HUES64 (cell line): ENCODE measurements around the gene MYO5A.
A peak's percentile ranks its signal among the peaks of the same experiment; 100 is the strongest.

Experiments
- H3K27ac ChIP-seq: 2 replicates; pipeline ENCODE4 v1.7.0; 2013; ENCODE audit warnings: low read depth, low read length, inconsistent platforms
- H3K27me3 ChIP-seq: 2 replicates; pipeline ENCODE4 v1.6.1; 2013; ENCODE audit warnings: mild to moderate bottlenecking, low read length; ENCODE audit not compliant: insufficient read depth
- H3K36me3 ChIP-seq: 2 replicates; pipeline ENCODE4 v1.6.1; 2013; ENCODE audit warnings: mild to moderate bottlenecking, low read length; ENCODE audit not compliant: insufficient read depth
- H3K4me1 ChIP-seq: 2 replicates; pipeline ENCODE4 v1.6.1; 2013; ENCODE audit warnings: mild to moderate bottlenecking, low read length, moderate library complexity; ENCODE audit not compliant: insufficient read depth
- H3K4me3 ChIP-seq: 2 replicates; pipeline ENCODE4 v1.5.1; 2013; ENCODE audit warnings: mild to moderate bottlenecking, low read length, moderate library complexity
- H3K9ac ChIP-seq: 2 replicates; pipeline ENCODE4 v1.6.1; 2013; ENCODE audit warnings: mild to moderate bottlenecking, low read depth, low read length
- H3K9me3 ChIP-seq: 2 replicates; pipeline ENCODE4 v1.6.1; 2013; ENCODE audit warnings: low read depth, low read length; ENCODE audit not compliant: insufficient read depth
- WGBS: fragments of 150-250, 120-280 bp; methylation state at CpG from one replicate; pipeline ENCODE4 v1.1.7; 2013; ENCODE audit warnings: missing lambda C conversion rate; 5-methylcytosine and 5-hydroxymethylcytosine counted together

The MYO5A gene

DNA sequence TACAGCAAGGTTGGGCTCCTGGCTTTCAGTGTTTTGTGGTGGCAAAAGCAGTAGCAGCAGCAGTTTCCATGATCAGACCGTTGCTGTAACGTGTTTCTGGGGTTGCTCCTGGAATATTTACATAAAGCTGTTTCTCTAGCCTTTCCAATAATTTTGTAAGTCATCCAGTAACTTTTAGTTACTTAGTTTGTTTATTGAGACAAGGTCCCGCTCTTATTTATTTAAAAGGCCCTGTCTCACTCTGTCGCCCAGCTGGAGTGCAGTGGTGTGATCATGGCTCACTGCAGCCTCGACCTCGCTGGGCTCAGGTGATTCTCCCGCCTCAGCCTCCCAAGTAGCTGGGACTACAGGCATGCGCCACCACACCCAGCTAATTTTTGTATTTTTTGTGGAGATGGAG lies 8.8 kb upstream of the MYO5A start:
- 95% methylated on average over 8 of the region's 8 CpGs for WGBS
- H3K36me3 ChIP-seq, result no peaks in the 10 kb centered on the region
- no peak overlapping the region for H3K4me3 ChIP-seq
- no peak overlapping the region for H3K9ac ChIP-seq
- peaks cover 2% of the 10 kb centered on the region; the same call in 1 of the 2 replicates for H3K27me3 ChIP-seq
- H3K4me1 ChIP-seq, result no peaks in the 10 kb centered on the region
- no peak overlapping the region for H3K27ac ChIP-seq
- peaks cover 12% of the 10 kb centered on the region for H3K9me3 ChIP-seq

- peaks cover 12% of the 10 kb centered on the region; the same call in 1 of the 2 replicates for H3K4me1 ChIP-seq
- H3K36me3 ChIP-seq, result no peaks in the 10 kb centered on the region
- H3K27ac ChIP-seq, result no peak overlapping the region
- no peak overlapping the region for H3K9ac ChIP-seq
- no peaks in the 10 kb centered on the region for H3K9me3 ChIP-seq
- 83% methylated on average over 2 of the region's 2 CpGs for WGBS
- peaks cover 41% of the 10 kb centered on the region for H3K27me3 ChIP-seq
- no peak overlapping the region for H3K4me3 ChIP-seq
These were observed 3.7 kb upstream of the MYO5A start for GRCh38 chr15:52532427-52532826.

GRCh38 chr15:52529940-52530339 lies 1.3 kb upstream of the MYO5A start:
- Histone ChIP-seq H3K4me3 (peak overlapping the region; percentile 63), H3K27ac (no peak overlapping the region), H3K9ac (no peak overlapping the region), H3K4me1 (peaks cover 14% of the 10 kb centered on the region; the same call in 1 of the 2 replicates), H3K9me3 (no peaks in the 10 kb centered on the region), H3K36me3 (no peaks in the 10 kb centered on the region), H3K27me3 (peaks cover 50% of the 10 kb centered on the region)
- WGBS, result 33% methylated on average over 8 of the region's 11 CpGs

DNA sequence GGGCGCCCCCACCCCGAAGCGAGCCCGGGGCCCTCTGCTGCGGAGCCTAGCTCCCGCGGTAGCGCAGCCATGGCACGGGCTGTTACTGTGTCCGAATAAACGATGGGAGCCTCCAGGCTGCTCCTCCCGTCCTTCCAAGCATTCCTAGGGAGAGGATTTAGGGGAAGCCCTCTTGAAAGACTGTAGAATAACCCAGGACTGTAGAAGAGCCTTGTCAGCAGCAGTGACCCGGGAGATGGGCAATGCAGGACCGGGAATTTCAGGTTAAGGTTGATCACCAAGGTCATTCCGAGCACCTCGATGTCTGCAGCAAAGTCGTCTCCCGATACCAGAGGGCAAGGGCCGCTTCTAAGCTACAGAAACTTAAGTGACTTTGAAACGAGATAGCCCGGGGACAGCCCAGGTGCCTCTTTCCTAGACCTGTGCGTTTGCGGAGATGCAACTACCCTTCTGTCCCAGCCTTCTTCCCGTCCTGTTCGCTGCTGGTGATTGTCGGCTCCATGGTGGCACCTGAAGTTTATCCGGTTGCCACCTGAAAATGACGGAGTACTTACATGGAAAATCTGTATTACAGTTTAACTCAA lies 753 bp upstream of the MYO5A start:
- Histone ChIP-seq H3K9me3 (no peaks in the 10 kb centered on the region), H3K27me3 (peaks cover 50% of the 10 kb centered on the region), H3K4me3 (peak overlapping the region; percentile 63), H3K27ac (peak overlapping the region; percentile 3; the same call in 1 of the 2 replicates), H3K4me1 (peaks cover 14% of the 10 kb centered on the region; the same call in 1 of the 2 replicates), H3K9ac (peak overlapping the region; percentile 41; the same call in 1 of the 2 replicates), H3K36me3 (no peaks in the 10 kb centered on the region)
- WGBS, result 2% methylated on average over 28 of the region's 28 CpGs

- WGBS, result 5% methylated on average over 32 of the region's 32 CpGs
- no peaks in the 10 kb centered on the region for H3K36me3 ChIP-seq
These were observed 643 bp downstream of the MYO5A start for GRCh38 chr15:52527911-52528563.

DNA sequence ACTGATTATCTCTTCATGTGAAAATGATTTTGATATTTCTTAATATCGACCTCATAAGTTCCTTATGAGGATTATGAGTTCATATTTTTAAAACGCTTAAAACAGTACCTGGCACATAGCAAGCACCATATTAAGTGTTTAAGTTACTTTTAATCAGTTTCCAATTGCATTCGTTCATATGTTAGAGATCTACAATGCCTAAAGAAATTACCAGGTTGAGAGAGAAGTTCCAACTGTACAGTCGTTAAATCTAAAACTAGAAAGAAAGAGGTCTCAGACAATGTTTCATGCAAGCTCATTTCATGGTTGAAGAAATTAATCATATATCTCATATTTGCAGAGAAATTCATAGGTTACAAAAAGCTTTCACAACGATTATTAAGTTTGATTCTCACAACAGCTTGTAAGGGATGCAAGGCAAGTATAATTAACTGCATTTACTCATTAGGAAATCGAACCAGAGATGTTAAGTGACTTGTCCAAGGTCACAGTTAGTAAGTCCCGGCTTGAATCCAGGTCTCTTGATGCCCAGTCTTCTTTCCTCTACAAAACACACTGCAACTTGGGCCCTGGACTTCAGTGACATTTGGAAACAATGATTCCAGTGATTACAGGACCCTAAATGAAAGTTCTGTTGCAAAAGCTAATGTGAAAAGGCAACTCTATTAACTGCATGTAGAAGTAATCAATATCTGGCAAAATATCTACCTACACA lies 1.3 kb downstream of the MYO5A start:
- Histone ChIP-seq H3K27ac (no peak overlapping the region), H3K36me3 (no peaks in the 10 kb centered on the region), H3K4me3 (peak overlapping the region; percentile 63), H3K4me1 (peaks cover 17% of the 10 kb centered on the region; the same call in 1 of the 2 replicates), H3K27me3 (peaks cover 47% of the 10 kb centered on the region), H3K9ac (no peak overlapping the region), H3K9me3 (no peaks in the 10 kb centered on the region)
- 91% methylated on average over 5 of the region's 7 CpGs for WGBS

More at GRCh38 chr15:52527911-52528563, 643 bp downstream of the MYO5A start:
- Histone ChIP-seq H3K27ac (0 out of 2 replicates have a peak overlapping the region, but pooled peaks have one; percentile 41), H3K9me3 (no peaks in the 10 kb centered on the region), H3K4me3 (peak overlapping the region; percentile 63), H3K4me1 (peaks cover 14% of the 10 kb centered on the region; the same call in 1 of the 2 replicates), H3K9ac (peak overlapping the region; percentile 76), H3K27me3 (peaks cover 50% of the 10 kb centered on the region)

- H3K4me1 ChIP-seq, result peaks cover 9% of the 10 kb centered on the region; the same call in 1 of the 2 replicates
- no peak overlapping the region for H3K27ac ChIP-seq
- WGBS, result 87% methylated on average over 3 of the region's 4 CpGs
- H3K27me3 ChIP-seq, result peaks cover 18% of the 10 kb centered on the region
- no peak overlapping the region for H3K4me3 ChIP-seq
- H3K9me3 ChIP-seq, result no peaks in the 10 kb centered on the region
- H3K9ac ChIP-seq, result no peak overlapping the region
- no peaks in the 10 kb centered on the region for H3K36me3 ChIP-seq
These were observed 4.2 kb downstream of the MYO5A start for GRCh38 chr15:52524223-52525136.

GRCh38 chr15:52523647-52524046 lies 5.0 kb downstream of the MYO5A start:
- Histone ChIP-seq H3K36me3 (no peaks in the 10 kb centered on the region), H3K27me3 (peaks cover 16% of the 10 kb centered on the region), H3K4me1 (peaks cover 9% of the 10 kb centered on the region; the same call in 1 of the 2 replicates), H3K9me3 (no peaks in the 10 kb centered on the region), H3K4me3 (no peak overlapping the region), H3K27ac (no peak overlapping the region), H3K9ac (no peak overlapping the region)
- 60% methylated on average over 5 of the region's 5 CpGs for WGBS

- Histone ChIP-seq H3K9me3 (no peaks in the 10 kb centered on the region), H3K36me3 (no peaks in the 10 kb centered on the region)
- WGBS, result 90% methylated on average over 3 of the region's 3 CpGs
These were observed 5.5 kb downstream of the MYO5A start for GRCh38 chr15:52523192-52523591.

DNA sequence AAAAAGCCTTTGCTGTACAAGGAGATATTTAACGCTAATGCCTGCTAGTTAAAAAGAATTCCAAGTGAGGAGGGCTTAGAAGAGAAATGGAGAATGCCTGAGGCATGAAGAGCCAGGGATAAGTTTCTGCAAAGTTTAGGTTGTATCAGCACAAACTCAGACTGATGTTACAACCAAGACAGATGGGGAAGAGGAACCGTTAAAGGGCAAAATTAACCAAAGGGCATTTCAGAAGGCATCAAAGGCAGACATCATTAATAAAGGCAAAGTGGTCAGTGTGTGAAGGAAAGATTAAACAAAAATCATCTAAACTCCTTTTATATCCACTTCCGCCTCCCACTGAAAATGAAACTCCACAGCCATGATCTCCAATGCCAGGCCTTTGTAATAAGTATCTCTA lies 7.0 kb downstream of the MYO5A start:
- Histone ChIP-seq H3K27me3 (peaks cover 1% of the 10 kb centered on the region; the same call in 1 of the 2 replicates), H3K9me3 (no peaks in the 10 kb centered on the region), H3K4me1 (peaks cover 4% of the 10 kb centered on the region), H3K36me3 (no peaks in the 10 kb centered on the region), H3K27ac (no peak overlapping the region), H3K9ac (no peak overlapping the region), H3K4me3 (no peak overlapping the region)
- 86% methylated on average over 2 of the region's 3 CpGs for WGBS

More at GRCh38 chr15:52523192-52523591, 5.5 kb downstream of the MYO5A start:
- H3K27ac ChIP-seq, result no peak overlapping the region
- no peak overlapping the region for H3K9ac ChIP-seq
- H3K4me3 ChIP-seq, result no peak overlapping the region
- H3K27me3 ChIP-seq, result peaks cover 16% of the 10 kb centered on the region
- H3K4me1 ChIP-seq, result peaks cover 9% of the 10 kb centered on the region; the same call in 1 of the 2 replicates
